A673 (cell line): ENCODE measurements around the gene LAPTM4A.

Source experiments
- CTCF ChIP-seq: fragments of 300-800, 200-600 bp; sonication (generic); conservative IDR thresholded peaks from 2 replicates; pipeline ENCODE4 v1.5.1; 2017; ENCODE audit warnings: low read depth, mild to moderate bottlenecking, antibody characterized with exemption, low read length, moderate library complexity, mixed read lengths
- EZH2 ChIP-seq: fragments of 200-600 bp; sonication (generic); IDR thresholded peaks from 2 replicates; pipeline ENCODE4 v1.6.1; 2017; ENCODE audit warnings: borderline replicate concordance, low read depth, mild to moderate bottlenecking, mixed read lengths, antibody characterized with exemption, low read length; ENCODE audit not compliant: poor library complexity, severe bottlenecking

- TF ChIP-seq CTCF, result no peak
- no peak for TF ChIP-seq EZH2
Measured at GRCh38 chr2:20008703-20009102, 42.7 kb downstream of the LAPTM4A start.
